ENCODE results near the gene PGAP1.
A peak's percentile ranks its signal among the peaks of the same experiment; 100 is the strongest.
"Not testable (repeated sequence)": the region's sequence is repeated elsewhere in the genome, so short reads cannot be mapped to it uniquely, and the experiment has no call there.

The PGAP1 gene

DNA sequence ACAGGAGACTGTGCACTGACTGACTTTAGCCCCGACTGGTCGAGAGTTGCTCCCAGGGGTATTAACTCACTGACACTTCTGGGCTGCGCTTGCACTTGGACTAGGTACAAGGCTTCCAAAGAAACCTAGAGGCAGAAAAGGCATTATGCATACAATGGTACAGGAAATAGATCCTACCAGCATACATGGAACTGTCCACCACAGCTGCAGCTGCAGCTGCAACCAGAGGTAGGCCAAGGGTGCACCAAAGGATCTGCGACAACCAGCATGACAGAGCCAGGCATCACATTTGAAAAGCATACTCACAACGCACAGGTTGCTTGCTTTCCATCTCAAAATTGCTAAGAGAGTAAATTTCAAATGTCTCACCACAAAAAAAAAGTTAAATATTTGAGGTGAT lies 22.6 kb upstream of the PGAP1 start:
- DNase-seq (ENCODE audit: low read depth in 2 of 2) = no peak

DNA sequence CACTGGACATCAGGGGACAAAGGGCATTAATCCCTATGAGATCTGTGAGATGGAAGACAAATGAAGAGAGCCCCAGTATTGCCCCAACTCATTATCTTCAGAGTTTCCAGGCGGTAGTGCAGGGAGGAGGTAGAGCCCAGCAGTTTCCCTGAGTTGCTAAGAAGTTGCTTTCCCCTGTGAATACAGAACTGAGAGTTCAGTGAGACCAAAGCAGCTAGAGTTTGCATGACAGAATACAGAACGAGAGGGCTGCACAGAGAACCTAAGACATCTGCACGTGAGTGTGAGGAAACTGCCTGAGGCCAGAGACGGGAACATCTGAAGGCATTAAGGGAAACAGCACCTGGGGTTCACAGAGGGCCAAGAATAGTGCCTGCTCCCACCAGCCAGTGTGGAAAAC lies 18.1 kb upstream of the PGAP1 start:
- no peak for DNase-seq (ENCODE audit: low read depth in 2 of 2)

DNA sequence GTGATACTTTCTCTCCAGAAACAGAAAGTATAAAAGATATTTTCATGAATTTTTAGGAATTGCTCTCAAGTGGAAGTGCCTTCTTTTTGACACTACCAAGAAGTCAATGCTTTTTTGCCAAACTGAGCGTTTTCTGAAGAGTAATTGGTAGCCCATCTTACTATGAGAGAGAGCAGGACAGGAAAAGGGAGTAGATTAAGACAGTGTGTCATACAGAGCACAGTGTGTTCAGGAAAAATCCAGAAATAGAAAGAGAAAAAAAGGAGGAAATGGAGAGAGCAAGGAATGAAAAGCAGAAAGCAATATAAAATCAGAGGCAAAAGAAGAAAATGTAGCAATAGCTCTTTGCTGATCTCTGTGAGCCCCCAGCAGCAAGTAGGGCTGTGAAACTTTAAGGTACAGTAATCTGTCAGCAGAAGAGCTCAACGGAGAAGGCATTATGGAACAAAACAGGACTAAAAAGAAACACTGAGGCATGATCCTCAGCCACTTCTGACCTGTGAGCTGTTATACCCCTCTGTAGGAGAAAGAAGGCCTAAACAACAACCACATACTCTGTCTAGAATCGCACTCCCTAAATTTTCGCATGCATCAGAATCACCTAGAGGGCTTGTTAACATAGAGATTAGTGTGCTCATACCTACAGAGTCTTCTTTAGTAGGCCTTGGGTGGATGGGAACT lies 15.0 kb upstream of the PGAP1 start:
- no peak for DNase-seq (ENCODE audit: low read depth in 2 of 2)

DNA sequence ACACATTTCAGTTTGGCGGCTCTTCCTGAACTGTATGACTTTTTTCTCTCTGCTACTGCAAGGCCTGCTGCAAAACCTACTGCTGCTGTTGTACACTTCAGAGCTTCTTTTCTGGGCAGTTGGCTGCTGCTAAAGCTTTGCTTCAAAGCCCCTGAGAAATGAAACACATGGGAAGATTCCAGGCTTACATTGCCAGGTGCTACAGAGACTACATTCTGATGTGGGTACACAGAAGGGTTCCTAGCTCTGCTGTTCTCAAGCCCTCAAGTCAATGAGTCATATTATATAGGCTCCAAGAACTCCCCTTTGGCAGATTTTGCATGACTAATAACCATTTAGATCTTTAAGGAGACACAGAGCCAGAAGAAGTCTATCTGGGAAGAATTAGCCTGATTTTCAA lies 12.9 kb upstream of the PGAP1 start:
- DNase-seq (ENCODE audit: low read depth in 2 of 2) = no peak

DNA sequence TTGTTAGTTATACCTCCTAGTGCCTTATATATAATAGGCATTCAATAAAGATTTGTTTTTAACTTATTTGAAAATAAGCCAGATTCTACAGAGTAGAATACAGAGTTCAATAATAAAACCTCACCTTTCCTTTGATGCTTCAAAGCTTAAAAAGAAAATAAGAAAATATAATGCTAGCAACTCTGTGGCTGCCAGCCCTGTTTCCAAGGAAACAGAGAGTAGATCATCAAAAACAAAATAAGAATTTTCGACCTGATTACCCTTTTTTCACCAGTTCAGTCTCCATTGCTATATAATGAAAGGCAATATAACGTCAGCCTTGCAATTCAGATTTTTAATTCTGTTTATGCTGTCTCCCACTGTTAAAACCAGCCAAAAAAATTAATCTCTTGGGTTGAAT lies 8.9 kb upstream of the PGAP1 start:
- DNase-seq (ENCODE audit: low read depth in 2 of 2) = no peak

DNA sequence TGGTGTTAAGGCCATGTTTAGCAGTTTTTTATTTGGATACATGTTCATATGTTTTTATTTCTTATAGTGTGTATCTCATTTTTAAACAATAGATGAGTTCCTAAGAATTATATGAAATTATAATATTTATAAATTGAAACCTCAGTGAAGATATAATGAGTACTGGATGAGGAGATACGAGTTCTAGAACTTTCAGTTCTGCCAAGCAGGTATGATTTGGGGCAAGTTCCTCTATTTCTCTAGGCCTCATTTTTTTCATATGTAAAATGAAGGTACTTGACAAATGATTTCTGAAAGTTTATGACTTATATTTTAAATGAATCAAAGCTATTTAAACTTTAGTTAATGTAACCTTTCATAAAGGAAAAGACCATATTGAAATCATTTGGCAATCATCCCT lies 8.2 kb upstream of the PGAP1 start:
- no peak for DNase-seq (ENCODE audit: low read depth in 2 of 2)

DNA sequence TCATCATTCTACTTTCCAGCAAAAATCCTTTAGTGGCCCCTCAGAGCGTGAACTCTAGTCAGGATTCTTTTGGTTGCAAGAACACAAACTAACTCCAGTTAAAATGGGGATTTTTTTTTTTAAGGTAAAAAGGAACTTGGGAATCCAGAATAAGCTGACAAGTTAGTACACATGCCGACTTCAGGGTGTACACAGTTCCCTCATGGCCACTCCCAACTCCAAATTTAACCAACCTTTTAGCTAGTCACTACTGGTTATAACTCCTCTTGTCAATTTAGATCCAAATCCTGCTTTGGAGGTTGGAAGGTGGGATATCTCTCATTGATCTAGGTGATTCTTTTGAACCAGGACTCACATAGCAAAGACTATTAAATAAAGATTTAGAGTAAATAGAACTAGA lies 5.0 kb upstream of the PGAP1 start:
- no peak for DNase-seq (ENCODE audit: low read depth in 2 of 2)

DNA sequence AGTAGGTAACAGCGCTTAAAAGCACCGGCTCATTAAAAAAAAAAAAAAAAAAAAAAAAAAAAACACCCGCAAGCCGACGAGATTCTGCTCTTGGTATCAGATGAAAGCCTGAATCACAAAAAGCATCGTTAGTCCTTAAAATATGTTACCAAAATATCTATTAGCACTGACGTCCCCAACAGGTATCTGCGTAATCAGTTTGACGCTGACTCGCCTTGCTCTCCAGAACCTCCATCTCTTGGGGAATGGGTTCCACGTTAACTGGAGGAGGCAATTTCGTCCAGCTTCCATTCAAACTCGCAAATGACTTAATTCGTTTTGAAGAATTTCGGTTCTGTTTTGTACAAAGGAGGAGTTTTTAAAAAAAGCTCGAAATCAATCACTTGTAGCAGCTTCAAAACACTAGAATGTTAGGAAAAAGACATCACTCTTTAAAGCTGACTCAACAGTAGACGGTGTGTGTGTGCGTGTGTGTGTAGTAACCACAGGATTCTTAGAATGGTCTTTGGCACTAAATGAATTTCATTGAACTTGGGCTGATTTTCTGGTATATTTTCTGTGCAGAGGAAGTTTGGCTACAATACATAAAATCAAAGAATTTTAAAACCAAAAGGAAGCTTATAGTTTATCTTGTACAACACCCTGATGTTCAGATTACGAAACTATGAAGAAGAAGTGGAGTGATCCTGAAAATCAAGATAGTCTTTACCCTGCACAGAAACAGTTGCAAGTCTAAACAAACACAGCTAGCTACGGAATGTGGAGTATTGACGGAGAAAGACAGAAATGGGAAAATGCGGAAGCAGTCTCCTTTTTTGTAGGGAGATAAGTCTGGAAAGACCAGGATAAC lies 1.1 kb upstream of the PGAP1 start:
- peak; percentile 28 to 49 for DNase-seq (ENCODE audit: low read depth in 2 of 2)

DNA sequence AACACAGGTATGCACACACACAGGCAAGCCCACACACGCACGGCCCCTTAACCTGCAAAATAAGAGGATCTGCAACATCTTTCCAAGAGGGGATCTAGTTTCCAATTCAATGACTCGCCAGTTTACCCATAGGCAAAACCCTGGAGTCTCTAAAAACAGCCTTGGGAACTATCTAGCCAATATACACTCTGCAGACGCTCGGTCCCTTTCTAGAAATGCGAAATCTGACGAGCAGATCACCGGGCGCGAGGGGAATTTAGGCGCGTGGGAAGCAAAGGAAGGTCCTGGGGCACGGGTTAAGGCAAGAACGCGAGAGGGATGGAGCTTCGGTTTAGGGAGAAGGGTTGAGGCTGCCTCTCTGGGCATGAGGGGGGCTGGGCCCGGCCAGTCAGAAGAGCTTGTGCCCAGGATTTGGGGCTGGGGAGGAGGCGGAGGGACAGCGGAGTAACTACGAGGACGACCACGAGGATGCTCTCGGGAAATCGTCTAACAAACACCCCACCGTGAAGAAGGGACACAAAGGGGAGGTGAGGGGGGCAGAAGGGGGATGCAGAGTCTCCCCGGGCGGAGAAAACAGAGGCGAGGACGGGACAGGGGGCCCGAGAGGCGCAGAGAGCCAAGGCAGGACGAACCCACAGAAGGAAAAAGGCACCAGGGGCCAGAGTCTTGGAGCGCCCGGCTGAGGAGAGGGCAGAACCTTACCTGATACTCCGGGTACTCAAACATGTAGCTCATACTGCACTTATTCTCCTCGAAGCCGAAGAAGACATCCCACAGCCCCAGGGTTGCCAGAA lies 542 bp downstream of the PGAP1 start:
- peak; percentile 19 to 36 for DNase-seq (ENCODE audit: low read depth in 2 of 2)

DNA sequence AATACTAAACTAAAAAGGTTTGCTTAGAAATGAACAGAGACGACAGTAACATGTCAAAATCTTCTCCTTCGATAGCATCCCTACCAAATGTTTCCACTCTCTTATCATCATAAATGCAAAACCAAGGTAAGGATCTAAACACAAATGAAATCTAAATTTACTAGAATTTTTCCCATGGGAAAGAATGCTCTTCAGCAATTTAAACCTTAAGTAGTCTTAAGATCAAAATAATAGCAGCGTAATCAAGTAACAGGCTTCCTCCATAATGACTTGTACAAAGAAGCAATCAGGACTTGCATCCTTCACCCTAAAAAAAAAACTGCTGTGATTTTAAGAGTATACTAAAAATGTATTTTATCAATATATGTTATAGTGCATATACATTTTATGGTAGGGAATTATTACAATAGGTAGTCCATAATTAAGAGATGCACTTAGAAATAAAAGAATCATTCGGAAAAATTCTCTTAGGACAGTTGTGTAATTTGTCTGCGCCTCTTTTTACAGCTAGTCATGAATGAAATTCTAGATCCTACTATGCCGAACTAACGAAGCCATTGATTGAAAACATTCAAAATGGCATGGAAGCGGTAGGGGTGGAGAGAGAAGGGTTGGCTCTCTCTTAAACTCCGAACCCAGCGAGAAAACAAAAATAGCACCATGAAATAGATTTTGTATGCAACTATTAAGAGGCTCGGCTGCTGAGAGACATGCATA lies 1.3 kb downstream of the PGAP1 start:
- DNase-seq (ENCODE audit: low read depth in 2 of 2) = no peak

DNA sequence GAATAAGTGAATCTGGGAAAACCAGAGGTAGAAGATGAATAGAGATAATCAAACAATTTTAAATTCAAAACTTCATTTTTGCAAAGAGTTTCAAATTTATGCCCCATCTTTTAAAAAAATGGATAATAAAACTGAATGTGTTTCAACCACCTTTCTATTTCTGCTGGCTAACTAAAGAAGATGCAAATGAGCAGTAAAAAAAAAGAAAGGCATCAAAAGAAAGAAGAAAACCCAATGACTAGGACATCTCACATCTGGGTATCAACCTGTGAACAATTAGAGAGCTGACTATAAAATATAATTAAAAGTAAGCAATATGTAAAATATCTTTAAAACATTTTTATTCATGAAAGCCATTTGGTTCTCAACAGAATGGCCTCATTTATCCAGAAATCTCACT lies 2.5 kb downstream of the PGAP1 start:
- DNase-seq (ENCODE audit: low read depth in 2 of 2) = no peak

DNA sequence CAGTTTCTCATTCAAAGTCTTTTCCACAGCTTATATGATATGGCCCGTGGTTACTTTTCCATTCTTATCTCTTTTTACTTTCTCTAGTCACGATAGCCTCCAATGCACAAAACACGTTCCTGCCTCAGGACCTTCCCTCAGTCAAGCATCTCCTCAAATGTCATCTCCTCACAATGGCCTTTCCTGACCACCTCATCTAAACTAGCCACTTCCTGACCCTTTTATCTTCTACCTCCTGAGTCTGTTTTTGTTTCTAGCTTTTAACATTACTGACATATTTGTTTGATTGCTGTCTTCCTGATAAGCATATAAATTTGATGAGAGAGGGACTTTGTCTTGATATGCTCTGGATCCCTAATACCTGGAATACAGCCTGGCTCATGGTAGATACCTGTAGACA lies 7.6 kb downstream of the PGAP1 start:
- DNase-seq (ENCODE audit: low read depth in 2 of 2) = no peak

DNA sequence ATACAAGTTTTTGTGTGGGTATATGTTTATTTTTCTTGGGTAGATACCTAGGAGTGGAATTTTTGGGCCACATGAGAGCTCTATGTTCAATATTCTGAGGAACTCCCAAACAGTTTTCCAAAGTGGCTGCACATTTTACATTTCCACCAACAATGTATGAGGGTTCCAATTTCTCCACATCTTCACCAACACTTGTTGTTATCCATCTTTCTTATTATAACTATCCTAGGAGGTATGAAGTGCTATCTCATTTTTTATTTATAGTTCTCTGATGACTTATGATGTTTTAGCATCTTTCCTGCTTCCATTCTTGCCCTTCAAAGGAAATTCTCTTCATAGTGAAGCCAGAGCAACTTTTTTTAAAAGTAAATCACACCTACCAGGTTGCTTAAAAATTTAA lies 8.7 kb downstream of the PGAP1 start:
- DNase-seq (ENCODE audit: low read depth in 2 of 2) = no peak

DNA sequence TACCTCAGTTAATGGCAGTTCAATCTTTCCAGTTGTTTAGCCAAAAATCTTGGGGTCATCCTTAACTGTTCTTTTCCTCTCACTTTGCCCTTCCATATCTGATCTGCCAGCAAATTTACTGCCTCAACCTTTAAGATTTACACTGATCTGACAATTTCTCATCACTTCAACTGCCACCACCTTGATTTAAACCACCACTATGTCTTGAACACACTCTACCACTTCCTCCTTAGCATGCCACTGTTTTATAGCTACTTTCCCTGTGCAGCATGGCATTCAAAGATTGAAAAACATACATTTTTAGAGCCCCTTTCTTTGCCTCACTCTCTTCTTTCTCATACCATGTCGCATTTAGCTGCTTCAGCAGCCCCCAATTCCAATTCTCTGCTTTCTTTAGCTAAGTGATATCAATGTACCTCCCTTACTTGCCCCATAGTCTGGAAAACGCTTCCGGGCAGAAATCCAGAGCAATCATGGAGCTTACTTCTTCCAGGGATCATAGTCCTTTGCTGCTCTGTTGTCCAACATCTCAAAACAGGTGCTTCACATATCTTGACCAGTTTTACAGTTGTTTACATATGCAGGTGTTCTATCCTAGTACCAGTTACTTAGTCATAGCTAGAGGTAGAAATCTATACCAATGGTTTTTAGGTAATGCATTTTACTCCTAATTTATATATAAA lies 10.9 kb downstream of the PGAP1 start:
- DNase-seq (ENCODE audit: low read depth in 2 of 2) = no peak

DNA sequence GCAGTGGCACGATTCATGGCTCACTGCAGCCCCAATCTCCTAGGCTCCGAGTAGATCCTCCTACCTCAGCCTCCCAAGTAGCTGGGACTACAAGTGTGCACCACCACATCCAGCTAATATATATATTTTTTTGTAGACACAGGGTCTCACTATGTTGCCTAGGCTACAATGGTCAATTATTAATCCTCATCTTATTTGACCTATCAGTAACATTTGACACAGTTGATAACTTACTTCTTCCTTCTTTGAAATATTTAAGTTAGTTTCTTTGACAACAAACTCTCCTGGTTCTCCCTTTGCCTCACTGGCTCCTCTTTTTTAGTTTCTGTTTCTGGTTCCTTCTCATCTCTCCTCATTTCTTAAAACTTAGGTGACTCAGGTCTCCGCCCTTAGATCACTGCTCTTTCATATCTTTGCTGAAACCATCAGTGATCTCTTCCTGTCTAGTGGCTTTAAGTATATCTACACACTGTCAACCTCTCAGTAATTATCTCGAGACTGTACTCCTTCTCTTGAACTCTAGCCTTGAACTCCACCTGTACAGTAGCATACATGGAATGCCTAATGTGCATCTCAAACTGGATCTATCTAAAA lies 11.5 kb downstream of the PGAP1 start:
- DNase-seq (ENCODE audit: low read depth in 2 of 2) = no peak

DNA sequence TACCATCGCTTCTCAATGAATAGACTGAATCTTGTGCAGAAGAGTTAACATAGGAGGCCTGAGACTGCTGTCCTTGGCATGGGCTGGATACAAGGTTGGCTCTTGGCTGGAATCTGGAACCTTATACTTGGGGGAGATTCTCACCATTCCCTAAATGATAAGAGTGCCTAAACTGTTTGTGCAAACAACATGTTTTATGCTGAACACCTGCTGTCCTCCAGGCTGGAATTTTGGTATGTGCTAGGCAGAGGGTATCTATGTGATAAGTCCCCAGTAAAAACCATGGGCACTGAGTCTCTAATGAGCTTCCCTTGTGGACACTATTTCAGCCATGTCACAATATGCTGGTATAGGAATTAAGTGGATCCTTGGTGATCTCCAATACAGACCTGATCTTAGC lies 12.8 kb downstream of the PGAP1 start:
- no peak for DNase-seq (ENCODE audit: low read depth in 2 of 2)

DNA sequence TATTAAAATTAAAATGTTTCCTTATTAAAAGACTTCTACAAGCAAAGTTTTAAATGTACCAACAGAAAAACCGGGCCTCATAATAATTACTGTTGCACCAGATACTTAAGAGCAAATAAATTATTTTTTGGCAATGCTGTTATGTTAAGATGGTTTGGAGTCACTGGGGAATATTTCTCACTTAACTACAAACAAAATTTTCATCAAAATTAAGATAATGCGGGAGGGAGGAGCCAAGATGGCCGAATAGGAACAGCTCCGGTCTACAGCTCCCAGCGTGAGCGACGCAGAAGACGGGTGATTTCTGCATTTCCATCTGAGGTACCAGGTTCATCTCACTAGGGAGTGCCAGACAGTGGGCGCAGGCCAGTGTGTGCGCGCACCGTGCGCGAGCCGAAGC lies 21.1 kb downstream of the PGAP1 start:
- DNase-seq (ENCODE audit: low read depth in 2 of 2) = not testable (repeated sequence)

DNA sequence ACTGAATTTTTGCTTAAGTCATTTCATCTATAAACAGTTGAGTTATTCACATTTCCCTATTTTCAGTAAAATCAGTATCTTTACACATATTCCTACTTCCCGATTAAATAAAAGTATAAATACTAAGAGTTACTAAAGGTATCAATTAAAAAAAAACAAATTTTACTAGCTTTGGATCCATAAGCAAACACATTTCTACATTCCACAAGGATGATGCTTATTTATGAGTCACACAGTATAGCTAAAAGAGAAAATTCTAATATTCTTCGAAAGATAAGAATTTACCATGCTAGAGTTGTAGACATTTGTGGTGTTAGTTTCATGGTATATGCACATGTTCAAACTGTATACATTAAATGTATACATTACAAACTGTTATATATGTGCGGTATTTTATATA lies 23.7 kb downstream of the PGAP1 start:
- DNase-seq (ENCODE audit: low read depth in 2 of 2) = no peak

DNA sequence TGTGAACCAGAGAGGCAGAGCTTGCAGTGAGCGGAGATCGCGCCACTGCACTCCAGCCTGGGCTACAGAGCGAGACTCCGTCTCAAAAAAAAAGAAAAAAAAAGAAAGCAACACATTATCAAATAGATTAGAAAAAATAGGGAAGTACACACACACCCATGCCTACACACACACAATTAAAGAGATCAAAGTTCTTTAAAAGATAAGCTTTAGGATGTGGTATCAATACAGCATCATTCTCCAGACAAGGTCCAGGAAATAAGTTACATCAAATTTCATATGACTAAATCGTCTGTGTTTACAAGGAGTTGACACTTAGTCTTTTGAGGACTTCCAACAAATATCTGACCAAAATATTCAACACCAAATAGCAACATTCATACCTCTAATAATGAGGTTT lies 25.7 kb downstream of the PGAP1 start:
- DNase-seq (ENCODE audit: low read depth in 2 of 2) = no peak

DNA sequence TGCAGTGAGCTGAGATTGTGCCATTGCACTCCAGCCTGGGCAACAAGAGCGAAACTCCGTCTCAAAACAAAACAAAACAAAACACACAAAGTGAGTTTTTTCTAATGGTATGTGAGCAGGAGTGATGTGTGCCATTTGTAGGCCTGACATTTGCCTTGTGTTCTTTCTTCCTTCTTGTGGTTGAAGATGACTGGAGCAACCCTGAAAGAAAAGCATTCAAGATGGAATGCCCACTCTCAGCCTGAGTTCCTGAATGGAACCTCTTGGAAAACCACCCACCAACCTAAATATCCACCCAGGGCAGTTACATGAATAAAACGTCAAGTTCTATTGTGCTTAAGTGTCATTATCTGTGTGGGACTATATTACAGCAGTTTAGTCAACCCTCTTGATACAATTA lies 26.5 kb downstream of the PGAP1 start:
- no peak for DNase-seq (ENCODE audit: low read depth in 2 of 2)

DNA sequence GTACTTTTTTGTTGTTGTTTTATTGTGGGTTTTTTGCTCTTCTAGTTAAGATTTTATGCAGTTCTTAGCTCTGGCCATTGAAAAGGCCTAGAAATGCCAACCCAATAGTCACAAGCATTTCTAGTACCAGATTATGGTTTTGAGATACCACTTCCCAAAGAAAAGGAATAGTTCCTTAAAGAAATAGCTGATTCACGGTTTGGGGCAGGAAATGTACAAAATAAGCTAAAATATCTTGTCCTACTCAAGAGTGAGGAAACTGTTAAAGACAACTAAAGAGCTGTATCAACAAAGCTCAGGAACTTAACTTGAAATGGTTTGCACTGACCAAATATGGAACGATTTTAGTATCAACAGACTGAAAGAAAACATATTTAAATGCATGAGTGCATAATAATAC lies 35.4 kb downstream of the PGAP1 start:
- DNase-seq (ENCODE audit: low read depth in 2 of 2) = no peak
